Calu3 (cell line): ENCODE measurements around the gene NRDC. TPM values are rescaled to one million over a fixed set of nuclear protein-coding genes. Genes with fewer than 3 reads are reported as not detected.

Experiments
- BruUV-seq: library from RNA; stranded (reverse); fragments of 400-500 nt; replicated peaks from 2 replicates; lab custom pipeline; 2021; lab: Mats Ljungman, UMichigan
- CTCF ChIA-PET: fragments of 300-600 bp; sonication (Branson Sonifier 250); formaldehyde crosslinking; loops from one replicate; lab custom pipeline; 2022; ENCODE audit warnings: antibody characterized with exemption; lab: Charles Lee
- DNase-seq: peaks from one replicate; pipeline ENCODE4 v3.0.0; 2022
- H3K27ac Mint-ChIP-seq: one replicate; pipeline ENCODE4 v1.8.0; 2022; ENCODE audit warnings: mixed read lengths; ENCODE audit not compliant: unreplicated experiment
- H3K27me3 Mint-ChIP-seq: one replicate; pipeline ENCODE4 v1.8.0; 2022; ENCODE audit warnings: mixed read lengths; ENCODE audit not compliant: unreplicated experiment
- H3K36me3 Mint-ChIP-seq: one replicate; pipeline ENCODE4 v1.8.0; 2022; ENCODE audit warnings: mild to moderate bottlenecking, moderate library complexity, mixed read lengths; ENCODE audit not compliant: insufficient read depth, unreplicated experiment
- H3K4me1 Mint-ChIP-seq: one replicate; pipeline ENCODE4 v1.8.0; 2022; ENCODE audit warnings: mild to moderate bottlenecking, low read depth, mixed read lengths; ENCODE audit not compliant: unreplicated experiment
- H3K4me3 Mint-ChIP-seq: one replicate; pipeline ENCODE4 v1.8.0; 2022; ENCODE audit warnings: mild to moderate bottlenecking, low read depth, moderate library complexity, mixed read lengths; ENCODE audit not compliant: unreplicated experiment
- H3K9me3 Mint-ChIP-seq: one replicate; pipeline ENCODE4 v1.8.0; 2022; ENCODE audit warnings: low read depth, mixed read lengths; ENCODE audit not compliant: unreplicated experiment
- CTCF ChIP-seq: fragments of 200-600 bp; IDR thresholded peaks from one replicate; pipeline ENCODE4 v1.8.0; 2022; ENCODE audit warnings: antibody characterized with exemption; ENCODE audit not compliant: unreplicated experiment
- intact Hi-C: fragments of 100-400 bp; cut with micrococcal nuclease; formaldehyde crosslinking; loops from one replicate; pipeline ENCODE4 v1.10.0; 2022; ENCODE audit not compliant: unreplicated experiment
- total RNA-seq: library from RNA; stranded (reverse); gene quantifications from 2 replicates; pipeline ENCODE4 v1.2.3, GENCODE V29; 2022

NRDC gene
- total RNA-seq, 1 experiment from 2014 or later, result 176 TPM

DNA sequence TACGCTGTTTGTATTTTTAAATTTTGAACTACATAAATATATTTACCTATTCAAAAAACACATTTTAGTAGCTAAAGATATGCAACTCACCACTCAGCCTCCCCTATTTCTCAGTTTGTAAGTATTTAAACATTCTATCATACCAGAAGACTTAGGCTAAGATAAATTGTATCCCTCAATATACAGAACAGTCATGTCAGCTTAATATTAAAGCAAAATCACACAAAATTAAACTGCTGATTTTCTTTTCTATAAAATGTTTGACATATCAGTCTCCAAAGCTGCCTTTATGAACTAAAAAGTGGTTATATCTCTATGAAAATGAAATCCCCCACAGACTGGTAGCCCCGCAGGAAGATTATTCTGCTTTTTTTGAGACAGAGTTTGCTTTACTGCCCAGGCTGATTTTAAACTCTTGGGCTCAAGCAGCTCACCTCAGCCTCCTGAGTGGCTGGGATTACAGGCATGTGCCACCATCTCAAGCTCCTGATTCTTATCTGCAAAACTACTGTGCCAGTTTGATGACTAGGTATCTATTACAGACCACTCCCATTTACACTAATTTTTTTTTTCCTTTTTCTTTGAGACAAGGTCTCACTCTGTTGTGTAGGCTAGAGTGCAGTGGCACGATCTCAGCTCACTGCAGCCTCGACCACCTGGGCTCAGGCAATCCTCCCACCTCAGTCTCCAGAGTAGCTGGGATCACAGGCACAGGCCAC lies 37.6 kb downstream of the NRDC start:
- H3K27me3 Mint-ChIP-seq, result no peaks in the 10 kb centered on the region
- intact Hi-C loops, result no loop called here
- no peak overlapping the region for H3K27ac Mint-ChIP-seq
- H3K4me1 Mint-ChIP-seq, result peaks cover 13% of the 10 kb centered on the region
- no peaks in the 10 kb centered on the region for H3K9me3 Mint-ChIP-seq
- no TSS peak for BruUV-seq
- no peak for DNase-seq
- H3K4me3 Mint-ChIP-seq, result no peak overlapping the region
- peaks cover 4% of the 10 kb centered on the region for H3K36me3 Mint-ChIP-seq
- CTCF ChIA-PET, result no interaction called here
- no peak for TF ChIP-seq CTCF

DNA sequence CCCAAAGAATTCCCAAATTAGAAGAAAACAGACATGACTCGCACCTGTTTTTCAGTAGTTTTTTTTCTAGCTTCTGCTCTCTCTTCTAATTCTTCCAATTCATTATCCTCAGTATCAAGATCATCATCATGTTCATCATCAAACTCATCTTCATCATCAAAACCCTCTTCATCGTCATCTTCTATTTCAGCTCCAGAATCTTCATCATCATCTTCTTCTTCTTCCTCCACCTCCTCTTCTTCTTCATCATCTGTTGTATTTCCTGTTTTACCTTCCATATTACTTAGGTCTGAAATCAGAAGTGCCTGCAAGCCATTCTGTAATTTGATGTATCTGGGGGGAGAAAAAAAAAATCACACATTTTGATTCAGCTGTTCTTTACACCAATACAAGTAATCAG lies 38.3 kb downstream of the NRDC start:
- peaks cover 13% of the 10 kb centered on the region for H3K4me1 Mint-ChIP-seq
- no peak for TF ChIP-seq CTCF
- intact Hi-C loops, result no loop called here
- no peak overlapping the region for H3K27ac Mint-ChIP-seq
- no peaks in the 10 kb centered on the region for H3K9me3 Mint-ChIP-seq
- DNase-seq, result no peak
- BruUV-seq, result no TSS peak
- H3K27me3 Mint-ChIP-seq, result no peaks in the 10 kb centered on the region
- H3K4me3 Mint-ChIP-seq, result no peak overlapping the region
- H3K36me3 Mint-ChIP-seq, result peaks cover 9% of the 10 kb centered on the region
- CTCF ChIA-PET, result no interaction called here

- H3K36me3 Mint-ChIP-seq, result peaks cover 11% of the 10 kb centered on the region
- TF ChIP-seq CTCF, result no peak
- H3K27ac Mint-ChIP-seq, result no peak overlapping the region
- intact Hi-C loops, result no loop called here
- H3K4me1 Mint-ChIP-seq, result peaks cover 13% of the 10 kb centered on the region
- H3K9me3 Mint-ChIP-seq, result no peaks in the 10 kb centered on the region
- DNase-seq, result no peak
- CTCF ChIA-PET, result interaction anchor here (0.7 kb wide), 1 partner anchor 61 kb away, joined by 4 read pairs; no protein-coding TSS in a partner anchor
- H3K4me3 Mint-ChIP-seq, result no peak overlapping the region
- no TSS peak for BruUV-seq
- no peaks in the 10 kb centered on the region for H3K27me3 Mint-ChIP-seq
These were observed 39.4 kb downstream of the NRDC start for GRCh38 chr1:51839094-51839493.

- H3K36me3 Mint-ChIP-seq, result peaks cover 21% of the 10 kb centered on the region
- H3K27ac Mint-ChIP-seq, result no peak overlapping the region
- no peak overlapping the region for H3K4me3 Mint-ChIP-seq
- intact Hi-C loops, result no loop called here
- TF ChIP-seq CTCF, result no peak
- CTCF ChIA-PET, result no interaction called here
- no TSS peak for BruUV-seq
- no peaks in the 10 kb centered on the region for H3K27me3 Mint-ChIP-seq
- H3K9me3 Mint-ChIP-seq, result no peaks in the 10 kb centered on the region
- H3K4me1 Mint-ChIP-seq, result peaks cover 11% of the 10 kb centered on the region
- DNase-seq, result no peak
These were observed 41.3 kb downstream of the NRDC start for GRCh38 chr1:51837243-51837642.
